Body of pancreas (tissue), 4 donors: ENCODE measurements around the gene AGAP1. TPM values are rescaled to one million over a fixed set of nuclear protein-coding genes. Genes with fewer than 3 reads are reported as not detected.

Experiments
- ATAC-seq: fragments of 150-250 bp; one replicate; pipeline ENCODE4 v1.9.1; 2016
- DNase-seq, 4 donors: peaks; one replicate each; pipeline ENCODE4 v3.0.0-alpha.2; 2019
- H3K27ac ChIP-seq, 4 donors: fragments of 200-600 bp; sonication (generic); 1 replicate in 3 of 4; 2 replicates in 1 of 4; pipeline versions ENCODE4 v1.5.1 to v1.6.1; 2016 to 2019; ENCODE audit warnings: mild to moderate bottlenecking in 1 of 4, mixed read lengths in 1 of 4, moderate library complexity in 1 of 4
- H3K27me3 ChIP-seq, 2 donors: fragments of 200-600 bp; sonication (generic); one replicate each; pipeline ENCODE4 v1.6.0; 2016; ENCODE audit warnings: mild to moderate bottlenecking in 1 of 2
- H3K36me3 ChIP-seq, 2 donors: fragments of 200-600 bp; sonication (generic); replicated peaks in 1 of 2; 2 replicates each; pipeline ENCODE4 v1.5.1; 2016; ENCODE audit warnings: low read depth in 2 of 2; ENCODE audit not compliant: insufficient read depth in 1 of 2
- H3K4me1 ChIP-seq: fragments of 200-600 bp; sonication (generic); one replicate; pipeline ENCODE4 v1.6.0; 2016
- H3K4me3 ChIP-seq, 2 donors: fragments of 200-600 bp; sonication (generic); 1 replicate in 1 of 2; 2 replicates in 1 of 2; pipeline ENCODE4 v1.5.1; 2016 to 2019
- H3K9me3 ChIP-seq, 3 donors: fragments of 200-600 bp; sonication (generic); 1 replicate in 2 of 3; 2 replicates in 1 of 3; pipeline ENCODE4 v1.5.1; 2016
- POLR2A ChIP-seq, 3 donors: fragments of 450-650 bp; IDR thresholded peaks; one replicate each; pipeline ENCODE4 v1.6.1; 2016; ENCODE audit warnings: antibody characterized with exemption in 3 of 3, mild to moderate bottlenecking in 2 of 3
- WGBS, 2 donors: methylation state at CpG; one replicate each; pipeline ENCODE4 v1.1.5; 2017; 5-methylcytosine and 5-hydroxymethylcytosine counted together
- intact Hi-C: fragments of 100-400 bp; cut with DNase I; formaldehyde crosslinking; loops from one replicate; pipeline ENCODE4 v1.15.1; 2023
- total RNA-seq, 2 donors: library from RNA; depleted of rRNA; stranded (reverse); fragments of >200 nt; gene quantifications; one replicate each; pipeline ENCODE4 v1.1.0, GENCODE V29; 2016
- TF ChIP-seq, protein P1 (sequence below), 7 experiments: fragments of 450-650 bp in 4 of 7; fragments of 200-600 bp in 3 of 7; sonication (generic) in 3 of 7; IDR thresholded peaks; one replicate each; pipeline ENCODE4 v1.5.1; 2016 to 2019; ENCODE audit warnings: antibody characterized with exemption in 7 of 7

Gene AGAP1
- total RNA-seq, 2 donors from 2014 or later = 21.3 to 32.6 TPM

GRCh38 chr2:235780401-235780800 lies 286.6 kb downstream of the AGAP1 start:
- intact Hi-C loops = no loop called here
- no peak for ATAC-seq
- 80 to 90% methylated on average over 4 of the region's 4 CpGs for WGBS, 2 donors
- no peaks in the 10 kb centered on the region for H3K9me3 ChIP-seq
- TF ChIP-seq, protein P1, sequence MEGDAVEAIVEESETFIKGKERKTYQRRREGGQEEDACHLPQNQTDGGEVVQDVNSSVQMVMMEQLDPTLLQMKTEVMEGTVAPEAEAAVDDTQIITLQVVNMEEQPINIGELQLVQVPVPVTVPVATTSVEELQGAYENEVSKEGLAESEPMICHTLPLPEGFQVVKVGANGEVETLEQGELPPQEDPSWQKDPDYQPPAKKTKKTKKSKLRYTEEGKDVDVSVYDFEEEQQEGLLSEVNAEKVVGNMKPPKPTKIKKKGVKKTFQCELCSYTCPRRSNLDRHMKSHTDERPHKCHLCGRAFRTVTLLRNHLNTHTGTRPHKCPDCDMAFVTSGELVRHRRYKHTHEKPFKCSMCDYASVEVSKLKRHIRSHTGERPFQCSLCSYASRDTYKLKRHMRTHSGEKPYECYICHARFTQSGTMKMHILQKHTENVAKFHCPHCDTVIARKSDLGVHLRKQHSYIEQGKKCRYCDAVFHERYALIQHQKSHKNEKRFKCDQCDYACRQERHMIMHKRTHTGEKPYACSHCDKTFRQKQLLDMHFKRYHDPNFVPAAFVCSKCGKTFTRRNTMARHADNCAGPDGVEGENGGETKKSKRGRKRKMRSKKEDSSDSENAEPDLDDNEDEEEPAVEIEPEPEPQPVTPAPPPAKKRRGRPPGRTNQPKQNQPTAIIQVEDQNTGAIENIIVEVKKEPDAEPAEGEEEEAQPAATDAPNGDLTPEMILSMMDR (IDR thresholded peaks at IDR 0.05) = no peak
- no peak for TF ChIP-seq POLR2A (IDR thresholded peaks at IDR 0.05)
- no peaks in the 10 kb centered on the region for H3K4me1 ChIP-seq
- H3K27ac ChIP-seq = no peak overlapping the region
- H3K4me3 ChIP-seq = no peak overlapping the region
- H3K36me3 ChIP-seq = no peaks in the 10 kb centered on the region
- no peaks in the 10 kb centered on the region for H3K27me3 ChIP-seq
- no peak for DNase-seq

DNA sequence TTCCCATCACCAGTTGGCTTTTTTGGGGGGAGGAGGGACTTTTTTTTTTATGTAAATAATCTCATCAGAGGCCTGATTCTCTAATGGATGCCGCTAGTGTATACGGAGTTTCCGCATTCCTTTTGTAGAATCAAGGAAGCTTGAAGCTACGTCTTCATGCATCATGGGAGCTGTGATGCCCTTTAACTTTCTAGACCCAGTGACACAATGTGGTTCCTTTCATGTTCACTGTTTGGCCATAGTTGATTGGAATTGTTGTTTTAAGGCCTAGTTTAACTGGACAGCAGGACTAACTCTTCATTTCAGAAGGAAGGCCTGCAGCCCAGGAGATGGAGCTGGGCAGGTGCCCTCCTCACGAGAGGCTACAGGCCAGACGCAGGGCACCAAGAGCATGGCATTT lies 287.9 kb downstream of the AGAP1 start:
- no peak for DNase-seq

DNA sequence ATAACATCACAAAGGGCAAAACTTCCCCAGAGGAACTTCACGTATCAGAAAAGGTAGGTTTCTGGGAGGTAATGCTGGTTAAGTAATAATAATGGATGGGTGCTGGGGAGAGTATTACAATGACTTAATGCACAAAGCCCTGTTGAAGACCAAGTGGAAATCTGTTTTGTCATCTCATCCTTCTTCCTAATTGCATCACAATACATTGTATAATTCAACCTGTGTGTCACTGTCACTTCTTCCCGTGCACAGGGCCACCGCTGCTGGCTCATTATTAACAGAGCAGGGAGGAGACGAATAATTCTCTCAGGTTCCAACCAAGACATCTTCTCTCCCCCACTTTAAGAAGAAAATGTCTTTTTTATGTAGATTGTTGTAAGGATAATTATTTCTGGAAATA lies 290.9 kb downstream of the AGAP1 start:
- Histone ChIP-seq H3K27me3 (no peaks in the 10 kb centered on the region), H3K4me1 (no peaks in the 10 kb centered on the region), H3K27ac (no peak overlapping the region), H3K36me3 (no peaks in the 10 kb centered on the region), H3K9me3 (no peaks in the 10 kb centered on the region), H3K4me3 (no peak overlapping the region)
- intact Hi-C loops = no loop called here
- WGBS, 2 donors = 89 to 95% methylated on average over 4 of the region's 4 CpGs
- DNase-seq (no peak), ATAC-seq (no peak)
- TF ChIP-seq POLR2A (IDR thresholded peaks at IDR 0.05) = no peak
- TF ChIP-seq, protein P1 (IDR thresholded peaks at IDR 0.05) = no peak

More for the DNA sequence above, 287.9 kb downstream of the AGAP1 start:
- intact Hi-C loops = no loop called here
- ATAC-seq = no peak
- no peaks in the 10 kb centered on the region for H3K27me3 ChIP-seq
- H3K27ac ChIP-seq = no peak overlapping the region
- 86 to 98% methylated on average over 6 of the region's 6 CpGs for WGBS, 2 donors
- H3K4me3 ChIP-seq = no peak overlapping the region
- TF ChIP-seq, protein P1 (IDR thresholded peaks at IDR 0.05) = no peak
- no peak for TF ChIP-seq POLR2A (IDR thresholded peaks at IDR 0.05)
- H3K9me3 ChIP-seq = no peaks in the 10 kb centered on the region
- H3K4me1 ChIP-seq = no peaks in the 10 kb centered on the region
- H3K36me3 ChIP-seq = no peaks in the 10 kb centered on the region

GRCh38 chr2:235789552-235789951 lies 295.7 kb downstream of the AGAP1 start:
- ATAC-seq (no peak), DNase-seq (no peak)
- TF ChIP-seq POLR2A (IDR thresholded peaks at IDR 0.05) = no peak
- TF ChIP-seq, protein P1 (IDR thresholded peaks at IDR 0.05) = no peak
- no peak overlapping the region for H3K27ac ChIP-seq
- no peaks in the 10 kb centered on the region for H3K27me3 ChIP-seq
- no peaks in the 10 kb centered on the region for H3K36me3 ChIP-seq
- H3K4me1 ChIP-seq = no peaks in the 10 kb centered on the region
- H3K9me3 ChIP-seq = no peaks in the 10 kb centered on the region
- no peak overlapping the region for H3K4me3 ChIP-seq
- 87 to 89% methylated on average over 4 of the region's 4 CpGs for WGBS, 2 donors
- intact Hi-C loops = no loop called here

- Histone ChIP-seq H3K27me3 (no peaks in the 10 kb centered on the region), H3K4me1 (no peaks in the 10 kb centered on the region), H3K36me3 (no peaks in the 10 kb centered on the region), H3K4me3 (no peak overlapping the region), H3K9me3 (no peaks in the 10 kb centered on the region), H3K27ac (no peak overlapping the region)
- whole genome bisulfite sequencing, 2 donors = 74 to 84% methylated on average over 13 of the region's 13 CpGs
- intact Hi-C loops = no loop called here
- ATAC-seq = no peak
- DNase-seq = no peak
- no peak for TF ChIP-seq POLR2A (IDR thresholded peaks at IDR 0.05)
- TF ChIP-seq, protein P1 (IDR thresholded peaks at IDR 0.05) = peak in 1 of 7 experiments; percentile 5
These were observed 299.4 kb downstream of the AGAP1 start for GRCh38 chr2:235793163-235793752.
